ENCODE measurements around the gene GPC6. TPM values are rescaled to one million over a fixed set of nuclear protein-coding genes. Genes with fewer than 3 reads are reported as not detected.

Gene GPC6
- total and polyA plus RNA-seq, 2 experiments from 2014 or later = 14.4 to 43.3 TPM

GRCh38 chr13:94236132-94236531 lies 1009.5 kb downstream of the GPC6 start:
- Histone ChIP-seq H3K27ac (no peak overlapping the region), H3K36me3 (no peaks in the 10 kb centered on the region), H3K4me1 (ENCODE audit: low read depth) (no peaks in the 10 kb centered on the region), H3K9me3 (ENCODE audit: low read depth) (no peaks in the 10 kb centered on the region), H3K4me3 (no peak overlapping the region), H3K27me3 (no peaks in the 10 kb centered on the region)
- DNase-seq (ENCODE audit: low read depth in 1 of 2, low spot score in 1 of 2) = no peak
- TF ChIP-seq CTCF (IDR thresholded peaks at IDR 0.05; ENCODE audit: low read depth, low read length) = no peak

- no peak overlapping the region for H3K27ac ChIP-seq
- no peaks in the 10 kb centered on the region for H3K27me3 ChIP-seq
- no peaks in the 10 kb centered on the region for H3K4me1 ChIP-seq (ENCODE audit: low read depth)
- no peak overlapping the region for H3K4me3 ChIP-seq
- H3K9me3 ChIP-seq (ENCODE audit: low read depth) = no peaks in the 10 kb centered on the region
- H3K36me3 ChIP-seq = no peaks in the 10 kb centered on the region
- DNase-seq (ENCODE audit: low read depth in 1 of 2, low spot score in 1 of 2) = peak in 1 of 2 donors; percentile 20
- no peak for TF ChIP-seq CTCF (IDR thresholded peaks at IDR 0.05; ENCODE audit: low read depth, low read length)
Observed at GRCh38 chr13:94236872-94237271, 1010.3 kb downstream of the GPC6 start.

- H3K36me3 ChIP-seq = no peaks in the 10 kb centered on the region
- no peaks in the 10 kb centered on the region for H3K9me3 ChIP-seq (ENCODE audit: low read depth)
- no peak overlapping the region for H3K4me3 ChIP-seq
- H3K27ac ChIP-seq = no peak overlapping the region
- TF ChIP-seq CTCF (IDR thresholded peaks at IDR 0.05; ENCODE audit: low read depth, low read length) = no peak
- no peaks in the 10 kb centered on the region for H3K4me1 ChIP-seq (ENCODE audit: low read depth)
- DNase-seq (ENCODE audit: low read depth in 1 of 2, low spot score in 1 of 2) = peak in 1 of 2 donors; percentile 63
- no peaks in the 10 kb centered on the region for H3K27me3 ChIP-seq
Observed at GRCh38 chr13:94239135-94239534, 1012.5 kb downstream of the GPC6 start.

GRCh38 chr13:94242554-94242953 lies 1015.9 kb downstream of the GPC6 start:
- no peak for DNase-seq (ENCODE audit: low read depth in 1 of 2, low spot score in 1 of 2)
- no peak for TF ChIP-seq CTCF (IDR thresholded peaks at IDR 0.05; ENCODE audit: low read depth, low read length)
- H3K36me3 ChIP-seq = no peaks in the 10 kb centered on the region

GRCh38 chr13:94243551-94243950 lies 1016.9 kb downstream of the GPC6 start:
- Histone ChIP-seq H3K36me3 (no peaks in the 10 kb centered on the region), H3K27me3 (no peaks in the 10 kb centered on the region), H3K4me3 (no peak overlapping the region), H3K4me1 (ENCODE audit: low read depth) (no peaks in the 10 kb centered on the region), H3K27ac (no peak overlapping the region), H3K9me3 (ENCODE audit: low read depth) (no peaks in the 10 kb centered on the region)
- TF ChIP-seq CTCF (IDR thresholded peaks at IDR 0.05; ENCODE audit: low read depth, low read length) = no peak
- no peak for DNase-seq (ENCODE audit: low read depth in 1 of 2, low spot score in 1 of 2)

More at GRCh38 chr13:94242554-94242953, 1015.9 kb downstream of the GPC6 start:
- H3K9me3 ChIP-seq (ENCODE audit: low read depth) = no peaks in the 10 kb centered on the region
- no peak overlapping the region for H3K27ac ChIP-seq
- no peak overlapping the region for H3K4me3 ChIP-seq
- no peaks in the 10 kb centered on the region for H3K27me3 ChIP-seq
- no peaks in the 10 kb centered on the region for H3K4me1 ChIP-seq (ENCODE audit: low read depth)

- no peaks in the 10 kb centered on the region for H3K4me1 ChIP-seq (ENCODE audit: low read depth)
- DNase-seq (ENCODE audit: low read depth in 1 of 2, low spot score in 1 of 2) = no peak
- no peaks in the 10 kb centered on the region for H3K27me3 ChIP-seq
- no peaks in the 10 kb centered on the region for H3K36me3 ChIP-seq
- no peak overlapping the region for H3K4me3 ChIP-seq
- TF ChIP-seq CTCF (IDR thresholded peaks at IDR 0.05; ENCODE audit: low read depth, low read length) = no peak
- H3K27ac ChIP-seq = no peak overlapping the region
- H3K9me3 ChIP-seq (ENCODE audit: low read depth) = no peaks in the 10 kb centered on the region
Observed at GRCh38 chr13:94246495-94246894, 1019.9 kb downstream of the GPC6 start.
